SK-N-MC (cell line): ENCODE data around the gene FAM110D.

Source experiments
- EZH2 ChIP-seq: fragments of 200-600 bp; sonication (generic); IDR thresholded peaks from one replicate; pipeline ENCODE4 v1.6.1; 2017; ENCODE audit warnings: antibody characterized with exemption
- POLR2AphosphoS5 ChIP-seq: IDR thresholded peaks from 2 replicates; pipeline ENCODE4 v1.6.1; 2012; ENCODE audit warnings: mild to moderate bottlenecking, low read depth, low read length, borderline replicate concordance

- TF ChIP-seq POLR2AphosphoS5, result no peak
- TF ChIP-seq EZH2, result no peak
Observed at GRCh38 chr1:26213335-26213905, 54.5 kb downstream of the FAM110D start.
